BJ (cell line): ENCODE data around the gene RAD51B. TPM values are rescaled to one million over a fixed set of nuclear protein-coding genes. Genes with fewer than 3 reads are reported as not detected.

ENCODE experiments used
- CTCF ChIA-PET: fragments of 350-600 bp; formaldehyde crosslinking; extraction: SDS; loops from one replicate; lab custom pipeline; 2021; ENCODE audit warnings: antibody characterized with exemption, inconsistent platforms; lab: Yijun Ruan, JAX
- POLR2A ChIA-PET: fragments of 300-600 bp; sonication (Branson Sonifier 250); formaldehyde crosslinking; extraction: SDS; loops from one replicate; lab custom pipeline; 2021; ENCODE audit warnings: antibody characterized with exemption; lab: Charles Lee
- DNase-seq: peaks from one replicate; pipeline ENCODE4 v3.0.0-alpha.2; 2011; ENCODE audit warnings: low read depth
- H3K27me3 ChIP-seq: 2 replicates; pipeline ENCODE4 v1.6.0; 2011; ENCODE audit warnings: low read length; ENCODE audit not compliant: control insufficient read depth, insufficient read depth
- H3K36me3 ChIP-seq: 2 replicates; pipeline ENCODE4 v1.5.1; 2011; ENCODE audit warnings: low read length; ENCODE audit not compliant: control insufficient read depth, insufficient read depth
- H3K4me3 ChIP-seq: 2 replicates; pipeline ENCODE4 v1.5.1; 2011; ENCODE audit warnings: low read depth, mild to moderate bottlenecking, control low read depth, low read length
- polyA plus RNA-seq: library from polyadenylated mRNA; depleted of rRNA; stranded (reverse); fragments of >200 nt; gene quantifications from 2 replicates; pipeline ENCODE4 v1.2.3, GENCODE V29; 2011
- TF ChIP-seq, protein P1 (sequence below): IDR thresholded peaks from 2 replicates; pipeline ENCODE4 v1.5.1; 2011; ENCODE audit warnings: low read depth, mild to moderate bottlenecking, control low read depth, inconsistent platforms, low read length, moderate library complexity; ENCODE audit not compliant: insufficient read depth

Gene RAD51B
- polyA plus RNA-seq, 1 experiment = 5.6 TPM

DNA sequence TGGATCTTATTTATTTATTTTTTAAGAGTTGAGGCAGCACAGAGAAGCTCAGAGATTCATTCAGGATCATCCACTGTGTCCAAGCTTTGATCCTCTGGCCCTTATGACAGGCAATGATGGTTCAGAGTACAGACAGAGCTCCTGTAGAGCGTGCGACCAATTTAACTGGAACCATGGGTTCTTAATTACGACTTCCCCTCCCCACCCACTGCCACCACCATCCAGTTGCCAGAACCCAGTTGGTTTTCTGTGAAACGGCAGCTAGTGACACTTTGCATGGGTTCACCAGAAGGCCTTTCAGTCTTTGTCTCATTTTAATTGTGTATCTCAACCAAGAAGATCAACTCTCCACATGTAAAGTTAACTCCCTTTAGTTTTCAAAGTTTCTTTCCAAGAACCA lies 495.1 kb downstream of the RAD51B start:
- DNase-seq = no peak
- TF ChIP-seq, protein P1, sequence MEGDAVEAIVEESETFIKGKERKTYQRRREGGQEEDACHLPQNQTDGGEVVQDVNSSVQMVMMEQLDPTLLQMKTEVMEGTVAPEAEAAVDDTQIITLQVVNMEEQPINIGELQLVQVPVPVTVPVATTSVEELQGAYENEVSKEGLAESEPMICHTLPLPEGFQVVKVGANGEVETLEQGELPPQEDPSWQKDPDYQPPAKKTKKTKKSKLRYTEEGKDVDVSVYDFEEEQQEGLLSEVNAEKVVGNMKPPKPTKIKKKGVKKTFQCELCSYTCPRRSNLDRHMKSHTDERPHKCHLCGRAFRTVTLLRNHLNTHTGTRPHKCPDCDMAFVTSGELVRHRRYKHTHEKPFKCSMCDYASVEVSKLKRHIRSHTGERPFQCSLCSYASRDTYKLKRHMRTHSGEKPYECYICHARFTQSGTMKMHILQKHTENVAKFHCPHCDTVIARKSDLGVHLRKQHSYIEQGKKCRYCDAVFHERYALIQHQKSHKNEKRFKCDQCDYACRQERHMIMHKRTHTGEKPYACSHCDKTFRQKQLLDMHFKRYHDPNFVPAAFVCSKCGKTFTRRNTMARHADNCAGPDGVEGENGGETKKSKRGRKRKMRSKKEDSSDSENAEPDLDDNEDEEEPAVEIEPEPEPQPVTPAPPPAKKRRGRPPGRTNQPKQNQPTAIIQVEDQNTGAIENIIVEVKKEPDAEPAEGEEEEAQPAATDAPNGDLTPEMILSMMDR = no peak
- Histone ChIP-seq H3K27me3 (no peaks in the 10 kb centered on the region), H3K36me3 (no peaks in the 10 kb centered on the region), H3K4me3 (no peak overlapping the region)
- ChIA-PET CTCF (interaction anchor here (1.1 to 2.0 kb wide), 2 partner anchors 14 to 76 kb away, joined by 3 to 5 read pairs; no protein-coding TSS in a partner anchor), POLR2A (no interaction called here)

DNA sequence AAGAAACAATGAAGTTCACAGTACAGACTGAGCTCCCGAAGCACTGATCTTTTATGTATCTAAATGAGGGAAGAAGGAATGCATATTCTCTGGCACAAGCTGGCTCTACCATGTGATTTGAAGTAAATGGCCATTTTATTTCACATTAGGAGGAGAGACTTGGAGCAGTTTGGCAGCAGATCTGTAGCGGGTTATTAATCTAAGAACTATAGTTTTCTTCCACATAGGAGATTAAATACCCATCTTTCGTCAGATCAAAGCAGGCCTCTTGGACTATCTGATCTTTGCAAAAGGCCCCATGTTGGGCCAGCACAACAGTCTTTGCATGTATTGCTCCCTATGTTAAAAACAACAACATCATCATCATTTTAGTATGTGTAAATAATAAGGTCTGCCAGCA lies 495.5 kb downstream of the RAD51B start:
- Histone ChIP-seq H3K36me3 (no peaks in the 10 kb centered on the region), H3K27me3 (no peaks in the 10 kb centered on the region), H3K4me3 (no peak overlapping the region)
- ChIA-PET CTCF (interaction anchor here (2.0 kb wide), 1 partner anchor 14 kb away, joined by 5 read pairs; no protein-coding TSS in a partner anchor), POLR2A (no interaction called here)
- TF ChIP-seq, protein P1 = no peak
- DNase-seq = no peak

GRCh38 chr14:68316078-68316868 lies 496.7 kb downstream of the RAD51B start:
- DNase-seq = no peak
- H3K27me3 ChIP-seq = no peaks in the 10 kb centered on the region
- no peak overlapping the region for H3K4me3 ChIP-seq
- ChIA-PET CTCF (interaction anchor here (2.0 kb wide), 1 partner anchor 13 kb away, joined by 5 read pairs; no protein-coding TSS in a partner anchor), POLR2A (no interaction called here)
- H3K36me3 ChIP-seq = no peaks in the 10 kb centered on the region
- TF ChIP-seq, protein P1 = no peak

DNA sequence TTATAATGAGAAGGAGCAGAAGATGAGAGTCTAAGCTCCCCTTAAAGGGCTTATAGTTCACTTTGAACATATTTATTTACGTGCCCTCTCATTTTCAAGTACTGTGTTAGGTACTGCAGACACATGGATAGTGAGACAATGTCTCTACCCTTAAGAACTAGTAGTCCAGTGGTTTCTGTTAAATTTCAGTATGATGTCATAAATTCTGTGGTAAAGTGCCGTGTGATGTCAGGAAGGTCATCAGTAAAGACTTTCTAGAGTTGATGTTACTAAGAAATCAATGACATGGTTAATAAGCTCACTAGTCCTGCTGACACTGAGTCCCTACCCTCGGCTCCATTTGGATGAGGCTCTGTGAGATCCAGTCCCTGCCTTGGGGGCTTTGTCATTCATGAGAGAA lies 497.7 kb downstream of the RAD51B start:
- DNase-seq = no peak
- H3K27me3 ChIP-seq = no peaks in the 10 kb centered on the region
- POLR2A ChIA-PET = no interaction called here
- TF ChIP-seq, protein P1 = no peak
- CTCF ChIA-PET = no interaction called here
- H3K4me3 ChIP-seq = no peak overlapping the region
- H3K36me3 ChIP-seq = no peaks in the 10 kb centered on the region

DNA sequence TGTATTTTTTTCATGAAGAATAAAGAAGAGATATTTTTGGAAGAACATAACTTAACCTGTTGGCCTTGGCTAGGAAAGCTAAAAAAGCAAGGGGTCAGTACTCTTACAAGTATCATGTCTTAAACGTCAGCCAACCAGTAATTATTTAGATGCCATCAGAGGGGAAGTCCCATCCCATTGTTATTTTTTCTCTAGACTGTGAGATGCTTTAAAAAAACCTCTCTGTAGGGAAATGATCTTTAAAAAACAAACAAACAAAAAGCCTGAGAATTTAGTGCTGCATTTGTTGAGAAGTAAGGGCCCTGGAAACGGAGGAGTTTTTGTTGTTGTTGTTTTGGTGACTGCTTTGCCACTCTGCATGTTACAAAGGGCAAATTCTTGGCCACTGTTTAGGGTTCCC lies 499.2 kb downstream of the RAD51B start:
- POLR2A ChIA-PET = no interaction called here
- DNase-seq = no peak
- CTCF ChIA-PET = interaction anchor here (0.6 to 1.1 kb wide), 2 partner anchors 10 to 13 kb away, joined by 3 read pairs; no protein-coding TSS in a partner anchor
- Histone ChIP-seq H3K36me3 (no peaks in the 10 kb centered on the region), H3K4me3 (no peak overlapping the region), H3K27me3 (no peaks in the 10 kb centered on the region)
- TF ChIP-seq, protein P1 = no peak
